Muscle layer of duodenum (tissue), 2 donors: Measurements from ENCODE around the gene RAE1.

Experiments
- H3K27ac ChIP-seq: one replicate; pipeline ENCODE4 v1.7.0; 2013; ENCODE audit warnings: mild to moderate bottlenecking, low read length
- H3K27me3 ChIP-seq: one replicate; pipeline ENCODE4 v1.7.0; 2013; ENCODE audit warnings: low read depth, mild to moderate bottlenecking, control low read depth, low read length
- H3K36me3 ChIP-seq, 2 donors: one replicate each; pipeline ENCODE4 v1.7.0; 2013; ENCODE audit warnings: low read length in 2 of 2, control low read depth in 1 of 2, mild to moderate bottlenecking in 1 of 2; ENCODE audit not compliant: insufficient read depth in 2 of 2, control insufficient read depth in 1 of 2
- H3K4me1 ChIP-seq, 2 donors: one replicate each; pipeline ENCODE4 v1.7.0; 2013; ENCODE audit warnings: low read length in 2 of 2, mild to moderate bottlenecking in 2 of 2, control low read depth in 1 of 2, moderate library complexity in 1 of 2; ENCODE audit not compliant: insufficient read depth in 2 of 2, control insufficient read depth in 1 of 2
- H3K4me3 ChIP-seq, 2 donors: one replicate each; pipeline ENCODE4 v1.7.0; 2013; ENCODE audit warnings: low read length in 2 of 2, low read depth in 1 of 2, mild to moderate bottlenecking in 1 of 2
- H3K9me3 ChIP-seq, 2 donors: one replicate each; pipeline ENCODE4 v1.7.0; 2013; ENCODE audit warnings: low read length in 2 of 2, control low read depth in 1 of 2, mild to moderate bottlenecking in 1 of 2; ENCODE audit not compliant: control insufficient read depth in 1 of 2
- donor health status: healthy.

Gene RAE1

GRCh38 chr20:57397693-57398108 is 46.6 kb downstream of the RAE1 start:
- peaks cover 4 to 16% of the 10 kb centered on the region in 2 donors for H3K36me3 ChIP-seq
- H3K9me3 ChIP-seq = no peaks in the 10 kb centered on the region
- no peaks in the 10 kb centered on the region for H3K27me3 ChIP-seq
- H3K27ac ChIP-seq = peak overlapping the region; percentile 29
- H3K4me1 ChIP-seq = peaks cover 23 to 98% of the 10 kb centered on the region in 2 donors
- H3K4me3 ChIP-seq = peak overlapping the region in 1 of 2 donors; percentile 23

DNA sequence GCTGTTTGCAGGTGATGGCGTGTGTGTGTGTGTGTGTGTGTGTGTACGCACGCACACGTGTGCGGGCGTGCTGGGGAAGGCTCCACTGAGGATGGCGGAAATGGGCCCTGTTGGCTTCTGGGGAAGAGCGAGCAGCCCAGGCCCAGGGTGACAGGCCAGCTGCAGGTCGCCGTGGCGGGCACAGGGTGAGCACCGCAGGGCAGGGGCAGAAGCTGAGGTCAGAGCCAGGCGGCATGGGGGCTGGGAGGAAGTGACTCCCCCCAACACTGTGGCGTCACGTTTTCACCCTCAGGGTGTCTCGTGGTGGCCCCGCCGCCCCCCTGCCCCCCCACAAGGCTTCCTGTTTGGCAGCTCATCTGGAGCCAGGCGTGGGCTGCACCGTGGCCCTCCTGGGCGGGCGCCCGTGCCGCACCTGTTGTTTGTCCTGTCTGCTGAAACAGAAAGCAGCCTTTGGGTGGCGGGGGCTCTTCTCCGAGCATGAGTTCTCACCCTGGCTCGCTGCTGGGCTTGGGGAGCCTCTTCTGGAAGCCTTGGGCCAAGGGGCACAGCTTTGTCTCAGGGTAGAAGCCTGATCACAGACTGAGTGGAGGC is 47.3 kb downstream of the RAE1 start:
- peaks cover 4 to 21% of the 10 kb centered on the region in 2 donors for H3K36me3 ChIP-seq
- H3K4me1 ChIP-seq = peaks cover 16 to 98% of the 10 kb centered on the region in 2 donors
- H3K27me3 ChIP-seq = no peaks in the 10 kb centered on the region
- peak overlapping the region; percentile 45 for H3K27ac ChIP-seq
- no peaks in the 10 kb centered on the region for H3K9me3 ChIP-seq
- H3K4me3 ChIP-seq = peak overlapping the region in 1 of 2 donors; percentile 14

DNA sequence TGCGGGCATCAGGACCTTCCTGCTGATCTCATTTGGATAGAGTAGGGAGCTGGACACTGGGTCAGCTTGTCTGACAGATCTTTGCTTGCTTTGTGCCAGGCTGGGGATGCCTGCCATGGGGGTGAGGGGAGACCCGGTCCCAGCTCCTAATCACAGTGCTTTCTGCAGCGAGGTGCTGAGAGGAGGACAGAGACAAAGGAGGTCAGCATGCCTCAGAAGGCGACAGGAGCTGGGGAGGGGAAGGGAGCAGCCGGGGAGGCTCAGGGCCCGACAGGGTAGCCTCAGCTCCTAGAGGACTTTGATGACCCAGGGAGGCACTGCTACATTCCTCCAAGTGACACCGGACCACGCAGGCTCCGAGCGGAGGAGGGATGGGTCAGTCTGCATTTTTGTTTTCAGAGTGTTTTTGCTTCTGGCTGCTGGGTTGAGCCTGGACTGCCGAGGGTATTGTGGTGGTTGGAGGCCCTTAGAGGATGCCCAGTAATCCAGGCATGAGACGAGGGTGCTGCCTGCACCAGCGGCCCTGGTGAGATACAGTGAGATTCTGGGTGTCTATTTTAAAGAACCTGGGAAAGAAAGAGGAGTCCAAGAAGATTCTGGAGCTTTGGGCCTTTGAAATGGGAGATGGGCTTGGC is 48.0 kb downstream of the RAE1 start:
- peaks cover 9 to 23% of the 10 kb centered on the region in 2 donors for H3K36me3 ChIP-seq
- H3K4me3 ChIP-seq = peak overlapping the region in 1 of 2 donors; percentile 14
- H3K27ac ChIP-seq = peak overlapping the region; percentile 45

DNA sequence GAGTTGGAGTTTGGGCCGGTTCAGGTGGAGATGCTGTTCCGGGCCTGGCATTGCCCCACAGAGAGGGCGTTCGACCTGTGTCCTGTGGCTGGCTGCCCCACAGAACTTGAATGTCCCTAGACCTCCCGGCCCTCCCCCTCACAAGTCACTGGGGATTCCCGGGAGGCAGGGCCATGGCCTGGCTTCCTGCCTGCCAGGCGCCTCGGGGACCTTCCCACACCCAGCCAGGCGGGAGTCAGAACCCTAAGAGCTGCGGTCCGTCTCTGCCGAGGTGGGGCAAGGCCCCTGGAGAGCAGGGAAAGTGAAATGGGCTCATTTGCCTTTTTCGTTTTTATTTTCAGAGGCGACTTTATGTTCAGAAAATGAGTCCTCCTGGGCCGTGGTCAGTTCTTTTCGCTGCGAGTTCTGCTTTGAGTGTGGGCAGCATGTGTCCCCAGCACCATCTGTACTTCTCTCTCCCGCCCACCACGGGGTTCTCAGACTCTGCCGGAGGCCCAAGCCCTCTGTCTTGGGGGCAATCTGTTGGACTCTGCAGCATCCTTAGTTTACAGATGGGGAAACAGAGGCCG is 48.6 kb downstream of the RAE1 start:
- H3K4me3 ChIP-seq = no peak overlapping the region
- H3K4me1 ChIP-seq = peaks cover 13 to 95% of the 10 kb centered on the region in 2 donors
- peaks cover 12 to 29% of the 10 kb centered on the region in 2 donors for H3K36me3 ChIP-seq
- H3K27me3 ChIP-seq = no peaks in the 10 kb centered on the region
- peak overlapping the region; percentile 23 for H3K27ac ChIP-seq
- H3K9me3 ChIP-seq = no peaks in the 10 kb centered on the region

More for the DNA sequence above, 48.0 kb downstream of the RAE1 start:
- H3K4me1 ChIP-seq = peaks cover 13 to 95% of the 10 kb centered on the region in 2 donors
- H3K9me3 ChIP-seq = no peaks in the 10 kb centered on the region
- no peaks in the 10 kb centered on the region for H3K27me3 ChIP-seq

GRCh38 chr20:57400231-57400701 is 49.2 kb downstream of the RAE1 start:
- peaks cover 14 to 30% of the 10 kb centered on the region in 2 donors for H3K36me3 ChIP-seq
- peaks cover 13 to 94% of the 10 kb centered on the region in 2 donors for H3K4me1 ChIP-seq
- no peaks in the 10 kb centered on the region for H3K27me3 ChIP-seq
- no peaks in the 10 kb centered on the region for H3K9me3 ChIP-seq
- H3K27ac ChIP-seq = peak overlapping the region; percentile 23
- no peak overlapping the region for H3K4me3 ChIP-seq

- no peaks in the 10 kb centered on the region for H3K27me3 ChIP-seq
- H3K4me1 ChIP-seq = peaks cover 11 to 88% of the 10 kb centered on the region in 2 donors
- H3K4me3 ChIP-seq = no peak overlapping the region
- H3K36me3 ChIP-seq = peaks cover 14 to 34% of the 10 kb centered on the region in 2 donors
- H3K27ac ChIP-seq = no peak overlapping the region
- H3K9me3 ChIP-seq = no peaks in the 10 kb centered on the region
These were observed 49.9 kb downstream of the RAE1 start for GRCh38 chr20:57400821-57401564.

DNA sequence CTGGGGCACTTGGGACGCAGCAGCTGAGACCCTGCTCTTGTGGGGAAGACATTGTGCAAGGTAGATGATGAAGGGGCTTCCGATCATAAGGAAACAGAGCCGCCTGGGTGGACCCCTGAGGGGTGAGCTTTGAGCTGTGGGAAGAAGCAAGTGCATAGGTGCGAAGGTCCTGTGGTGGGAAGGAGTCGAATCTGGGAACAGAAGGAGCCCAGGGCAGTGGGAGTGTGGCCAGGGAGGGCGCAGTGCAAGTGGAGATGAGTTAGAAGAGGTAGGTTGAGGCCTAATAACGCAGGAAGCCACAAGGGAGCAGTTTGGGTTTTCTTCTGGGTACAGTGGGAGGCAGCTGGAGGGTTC is 50.5 kb downstream of the RAE1 start:
- Histone ChIP-seq H3K36me3 (peaks cover 14 to 38% of the 10 kb centered on the region in 2 donors), H3K4me1 (peaks cover 11 to 83% of the 10 kb centered on the region in 2 donors), H3K27ac (no peak overlapping the region), H3K9me3 (no peaks in the 10 kb centered on the region), H3K27me3 (no peaks in the 10 kb centered on the region), H3K4me3 (no peak overlapping the region)

GRCh38 chr20:57402206-57403125 is 51.4 kb downstream of the RAE1 start:
- Histone ChIP-seq H3K4me1 (peaks cover 7 to 75% of the 10 kb centered on the region in 2 donors), H3K36me3 (peaks cover 14 to 38% of the 10 kb centered on the region in 2 donors), H3K9me3 (no peaks in the 10 kb centered on the region), H3K4me3 (no peak overlapping the region), H3K27me3 (no peaks in the 10 kb centered on the region), H3K27ac (no peak overlapping the region)

DNA sequence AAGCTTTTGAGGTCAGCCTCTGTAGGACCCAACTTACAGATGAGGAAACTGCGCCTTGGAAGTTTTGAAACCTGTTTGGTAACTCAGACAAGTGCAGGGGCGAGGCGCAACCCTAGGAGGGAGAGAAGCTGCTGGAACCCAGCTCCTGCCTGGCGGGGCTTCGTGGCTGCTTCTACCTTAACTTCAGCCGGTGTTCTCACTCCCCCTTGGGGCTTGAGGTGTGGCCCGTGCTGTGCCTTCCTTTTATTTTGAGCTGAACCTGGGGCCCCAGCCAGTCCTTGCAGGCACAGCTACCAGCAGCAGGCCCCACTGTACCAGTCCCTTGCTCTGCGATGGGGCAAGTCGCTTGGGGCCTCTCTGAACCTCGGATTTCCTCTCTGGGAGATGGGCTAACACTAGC is 52.2 kb downstream of the RAE1 start:
- Histone ChIP-seq H3K4me3 (no peak overlapping the region), H3K4me1 (peaks cover 5 to 75% of the 10 kb centered on the region in 2 donors), H3K9me3 (no peaks in the 10 kb centered on the region), H3K27ac (no peak overlapping the region), H3K36me3 (peaks cover 14 to 45% of the 10 kb centered on the region in 2 donors), H3K27me3 (no peaks in the 10 kb centered on the region)

DNA sequence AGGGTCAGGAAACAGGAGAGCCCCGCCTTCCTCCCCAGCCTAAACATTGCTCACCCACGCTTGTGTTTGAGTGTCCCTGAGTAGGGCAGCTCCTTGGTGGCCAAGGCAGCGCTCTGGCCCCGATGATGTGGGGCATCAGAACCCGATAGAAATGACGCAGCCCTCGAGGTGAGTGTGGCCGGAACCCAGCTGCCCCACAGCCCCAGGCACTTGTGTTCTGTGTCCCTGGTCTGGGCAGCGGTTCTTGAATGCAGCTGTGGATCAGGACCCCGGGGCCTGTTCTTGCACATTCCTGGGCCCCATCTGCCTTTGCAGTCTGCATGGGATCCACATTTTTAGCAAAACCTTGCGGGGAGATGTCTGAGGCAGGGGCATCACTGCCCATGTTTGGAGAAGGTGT is 53.0 kb downstream of the RAE1 start:
- peaks cover 2 to 75% of the 10 kb centered on the region in 2 donors for H3K4me1 ChIP-seq
- H3K27ac ChIP-seq = no peak overlapping the region
- no peaks in the 10 kb centered on the region for H3K9me3 ChIP-seq
- no peak overlapping the region for H3K4me3 ChIP-seq
- no peaks in the 10 kb centered on the region for H3K27me3 ChIP-seq
- H3K36me3 ChIP-seq = peaks cover 19 to 52% of the 10 kb centered on the region in 2 donors
